OCI-LY7 (cell line): ENCODE measurements around the gene DAP. TPM values are rescaled to one million over a fixed set of nuclear protein-coding genes. Genes with fewer than 3 reads are reported as not detected.

Experiments
- BruUV-seq: library from RNA; stranded (reverse); fragments of 400-500 nt; replicated peaks from 2 replicates; lab custom pipeline; 2021; lab: Mats Ljungman, UMichigan
- CTCF ChIA-PET: fragments of 300-600 bp; sonication (Branson Sonifier 250); formaldehyde crosslinking; loops from one replicate; lab custom pipeline; 2022; ENCODE audit warnings: antibody characterized with exemption; ENCODE audit not compliant: unreplicated experiment; lab: Charles Lee
- POLR2A ChIA-PET: fragments of 300-600 bp; sonication (Branson Sonifier 250); formaldehyde crosslinking; loops from one replicate; lab custom pipeline; 2022; ENCODE audit warnings: antibody characterized with exemption; lab: Charles Lee
- DNase-seq: peaks from one replicate; pipeline ENCODE4 v3.0.0-alpha.2; 2015; ENCODE audit warnings: low spot score
- H2AFZ ChIP-seq: fragments of 200-600 bp; sonication (generic), shearing (Covaris generic); 2 replicates; pipeline ENCODE4 v1.6.1; 2014; ENCODE audit warnings: mild to moderate bottlenecking, antibody characterized with exemption, low read length, moderate library complexity
- H3K27ac ChIP-seq: fragments of 200-600 bp; sonication (generic); 2 replicates; pipeline ENCODE4 v1.5.1; 2014; ENCODE audit warnings: mixed run types, low read depth, mild to moderate bottlenecking, moderate library complexity, low read length, inconsistent platforms; ENCODE audit not compliant: poor library complexity, severe bottlenecking
- H3K36me3 ChIP-seq: fragments of 200-600 bp; sonication (generic); 2 replicates; pipeline ENCODE4 v1.6.1; 2014; ENCODE audit warnings: mild to moderate bottlenecking, antibody characterized with exemption, low read length, moderate library complexity, mixed read lengths; ENCODE audit not compliant: insufficient read depth
- H3K4me1 ChIP-seq: fragments of 200-600 bp; sonication (generic); 2 replicates; pipeline ENCODE4 v1.5.1; 2014; ENCODE audit warnings: mild to moderate bottlenecking, low read length; ENCODE audit not compliant: insufficient read depth, poor library complexity, severe bottlenecking
- H3K4me2 ChIP-seq: fragments of 200-600 bp; sonication (generic); 2 replicates; pipeline ENCODE4 v1.6.1; 2014; ENCODE audit warnings: mild to moderate bottlenecking, low read length
- H3K4me3 ChIP-seq: fragments of 200-600 bp; sonication (generic); 2 replicates; pipeline ENCODE4 v1.5.1; 2014; ENCODE audit warnings: mild to moderate bottlenecking, low read depth, low read length; ENCODE audit not compliant: poor library complexity, severe bottlenecking
- H3K79me2 ChIP-seq: fragments of 200-600 bp; sonication (generic); 2 replicates; pipeline ENCODE4 v1.6.1; 2016; ENCODE audit warnings: low read depth, mild to moderate bottlenecking, low read length, moderate library complexity, mixed read lengths; ENCODE audit not compliant: insufficient read depth
- H3K9me2 ChIP-seq: fragments of 200-600 bp; sonication (generic); 2 replicates; pipeline ENCODE4 v1.6.1; 2016; ENCODE audit warnings: mild to moderate bottlenecking, low read length, mixed read lengths; ENCODE audit not compliant: insufficient read depth
- H3K9me3 ChIP-seq: fragments of 200-600 bp; sonication (generic); 2 replicates; pipeline ENCODE4 v1.6.1; 2014; ENCODE audit warnings: mild to moderate bottlenecking, mixed run types, low read length, mixed read lengths
- H4K20me1 ChIP-seq: fragments of 200-600 bp; sonication (generic); 2 replicates; pipeline ENCODE4 v1.6.1; 2014; ENCODE audit warnings: mild to moderate bottlenecking, antibody characterized with exemption, low read length, moderate library complexity, mixed read lengths; ENCODE audit not compliant: insufficient read depth
- EZH2phosphoT487 ChIP-seq: fragments of 200-600 bp; sonication (generic); IDR thresholded peaks from 2 replicates; pipeline ENCODE4 v1.6.1; 2018; ENCODE audit warnings: low read depth, borderline replicate concordance, mild to moderate bottlenecking, mixed run types, antibody characterized with exemption, low read length, moderate library complexity, mixed read lengths
- intact Hi-C: fragments of 100-400 bp; cut with micrococcal nuclease; formaldehyde crosslinking; loops from one replicate; pipeline ENCODE4 v1.10.0; 2022; ENCODE audit not compliant: unreplicated experiment
- total RNA-seq, 2 experiments: library from RNA; depleted of rRNA in 1 of 2; stranded (reverse); fragments of >200 nt in 1 of 2; shearing (Covaris generic) in 1 of 2; gene quantifications; 2 replicates each; pipeline ENCODE4 v1.2.3, GENCODE V29; 2014 to 2022
- TF ChIP-seq, protein P1 (sequence below): fragments of 200-600 bp; sonication (generic); conservative IDR thresholded peaks from 2 replicates; pipeline ENCODE4 v1.5.1; 2014; ENCODE audit warnings: mild to moderate bottlenecking, antibody characterized with exemption, low read length, moderate library complexity, mixed read lengths

DAP gene
- total RNA-seq, 2 experiments from 2014 or later: 21.5 to 96.1 TPM

DNA sequence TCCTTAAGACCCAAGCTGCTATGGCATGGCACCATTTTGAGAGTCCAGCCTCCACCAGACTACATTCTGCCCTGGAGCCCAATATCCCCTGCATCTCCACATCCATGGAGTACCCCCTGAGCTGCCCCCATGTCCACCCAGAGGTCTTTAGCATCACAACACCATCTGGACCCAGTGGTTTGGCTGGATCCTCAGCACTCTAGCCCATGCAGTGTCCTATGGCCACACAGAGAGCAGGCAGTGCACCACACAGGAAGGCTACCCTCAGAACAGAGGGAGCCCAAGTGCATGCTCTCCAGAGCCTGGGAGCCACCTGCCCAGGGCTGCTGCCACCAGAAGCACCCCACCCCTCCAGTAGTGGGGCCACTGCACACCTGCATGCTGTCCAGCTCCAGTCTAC lies 18.6 kb upstream of the DAP start:
- H3K9me2 ChIP-seq: no peaks in the 10 kb centered on the region
- TF ChIP-seq, protein P1, sequence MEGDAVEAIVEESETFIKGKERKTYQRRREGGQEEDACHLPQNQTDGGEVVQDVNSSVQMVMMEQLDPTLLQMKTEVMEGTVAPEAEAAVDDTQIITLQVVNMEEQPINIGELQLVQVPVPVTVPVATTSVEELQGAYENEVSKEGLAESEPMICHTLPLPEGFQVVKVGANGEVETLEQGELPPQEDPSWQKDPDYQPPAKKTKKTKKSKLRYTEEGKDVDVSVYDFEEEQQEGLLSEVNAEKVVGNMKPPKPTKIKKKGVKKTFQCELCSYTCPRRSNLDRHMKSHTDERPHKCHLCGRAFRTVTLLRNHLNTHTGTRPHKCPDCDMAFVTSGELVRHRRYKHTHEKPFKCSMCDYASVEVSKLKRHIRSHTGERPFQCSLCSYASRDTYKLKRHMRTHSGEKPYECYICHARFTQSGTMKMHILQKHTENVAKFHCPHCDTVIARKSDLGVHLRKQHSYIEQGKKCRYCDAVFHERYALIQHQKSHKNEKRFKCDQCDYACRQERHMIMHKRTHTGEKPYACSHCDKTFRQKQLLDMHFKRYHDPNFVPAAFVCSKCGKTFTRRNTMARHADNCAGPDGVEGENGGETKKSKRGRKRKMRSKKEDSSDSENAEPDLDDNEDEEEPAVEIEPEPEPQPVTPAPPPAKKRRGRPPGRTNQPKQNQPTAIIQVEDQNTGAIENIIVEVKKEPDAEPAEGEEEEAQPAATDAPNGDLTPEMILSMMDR: no peak
- no peak for TF ChIP-seq EZH2phosphoT487
- H4K20me1 ChIP-seq: no peaks in the 10 kb centered on the region
- no TSS peak for BruUV-seq
- H3K27ac ChIP-seq: no peak overlapping the region
- H3K79me2 ChIP-seq: no peaks in the 10 kb centered on the region
- H2AFZ ChIP-seq: no peak overlapping the region
- no peaks in the 10 kb centered on the region for H3K9me3 ChIP-seq
- CTCF ChIA-PET: no interaction called here
- H3K4me1 ChIP-seq: no peaks in the 10 kb centered on the region
- no peak overlapping the region for H3K4me2 ChIP-seq
- intact Hi-C loops: loop anchor here (5.0 kb wide), 1 partner anchor 82 kb away; no protein-coding TSS in a partner anchor
- no peak overlapping the region for H3K4me3 ChIP-seq
- POLR2A ChIA-PET: no interaction called here
- DNase-seq: no peak
- H3K36me3 ChIP-seq: no peaks in the 10 kb centered on the region

GRCh38 chr5:10778179-10778910 lies 17.3 kb upstream of the DAP start:
- POLR2A ChIA-PET: interaction anchor here (0.8 kb wide), 1 partner anchor 9 kb away, joined by 3 read pairs; no protein-coding TSS in a partner anchor

More at GRCh38 chr5:10778179-10778910, 17.3 kb upstream of the DAP start:
- Histone ChIP-seq H3K79me2 (no peaks in the 10 kb centered on the region), H3K4me1 (no peaks in the 10 kb centered on the region), H3K9me3 (no peaks in the 10 kb centered on the region), H3K9me2 (no peaks in the 10 kb centered on the region), H3K27ac (no peak overlapping the region), H4K20me1 (no peaks in the 10 kb centered on the region), H2AFZ (no peak overlapping the region), H3K4me2 (no peak overlapping the region), H3K36me3 (no peaks in the 10 kb centered on the region), H3K4me3 (no peak overlapping the region)
- CTCF ChIA-PET: no interaction called here
- TF ChIP-seq, protein P1: no peak
- no peak for TF ChIP-seq EZH2phosphoT487
- no TSS peak for BruUV-seq
- intact Hi-C loops: loop anchor here (5.0 kb wide), 1 partner anchor 81 kb away; no protein-coding TSS in a partner anchor
- DNase-seq: no peak
